Gastroesophageal sphincter (tissue), 4 donors: ENCODE measurements around the gene ELL. TPM values are rescaled to one million over a fixed set of nuclear protein-coding genes. Genes with fewer than 3 reads are reported as not detected.

Source experiments
- ATAC-seq: fragments of 150-250 bp; one replicate; pipeline ENCODE4 v1.9.1; 2016; ENCODE audit warnings: mild to moderate bottlenecking, moderate library complexity
- H3K27ac ChIP-seq, 4 donors: fragments of 200-600 bp; sonication (generic) in 3 of 4; 1 replicate in 3 of 4; 2 replicates in 1 of 4; pipeline ENCODE4 v1.5.1; 2016 to 2019
- H3K27me3 ChIP-seq: fragments of 200-600 bp; sonication (generic); one replicate; pipeline ENCODE4 v1.5.1; 2019
- H3K36me3 ChIP-seq, 2 donors: fragments of 200-600 bp; sonication (generic); one replicate each; pipeline ENCODE4 v1.5.1; 2019; ENCODE audit warnings: control low read depth in 1 of 2
- H3K4me1 ChIP-seq, 3 donors: fragments of 200-600 bp; sonication (generic); 1 replicate in 2 of 3; 2 replicates in 1 of 3; pipeline ENCODE4 v1.5.1; 2016 to 2019; ENCODE audit warnings: control low read depth in 2 of 3
- H3K4me3 ChIP-seq, 2 donors: fragments of 200-600 bp; sonication (generic); one replicate each; pipeline ENCODE4 v1.5.1; 2019; ENCODE audit warnings: mild to moderate bottlenecking in 1 of 2, moderate library complexity in 1 of 2
- H3K9me3 ChIP-seq, 3 donors: fragments of 200-600 bp; sonication (generic); one replicate each; pipeline ENCODE4 v1.5.1; 2017 to 2019; ENCODE audit warnings: control low read depth in 2 of 3
- EP300 ChIP-seq: sonication (generic); formaldehyde crosslinking; IDR thresholded peaks from one replicate; pipeline ENCODE4 v1.6.1; 2017; ENCODE audit warnings: antibody characterized with exemption, mild to moderate bottlenecking
- POLR2A ChIP-seq, 2 donors: fragments of 450-650 bp; IDR thresholded peaks; one replicate each; pipeline ENCODE4 v1.6.1; 2017; ENCODE audit warnings: antibody characterized with exemption in 2 of 2, mild to moderate bottlenecking in 2 of 2, moderate library complexity in 1 of 2
- POLR2AphosphoS5 ChIP-seq: sonication (generic); formaldehyde crosslinking; IDR thresholded peaks from one replicate; pipeline ENCODE4 v1.6.1; 2017; ENCODE audit warnings: antibody characterized with exemption
- WGBS, 2 donors: methylation state at CpG; one replicate each; pipeline ENCODE4 v1.1.5; 2018; ENCODE audit warnings: low coverage in 1 of 2; 5-methylcytosine and 5-hydroxymethylcytosine counted together
- total RNA-seq, 4 donors: library from RNA; depleted of rRNA; stranded (reverse); fragments of >200 nt; gene quantifications; one replicate each; pipeline ENCODE4 v1.1.0, GENCODE V29; 2016
- TF ChIP-seq, protein P1 (sequence below), 4 experiments: fragments of 200-600 bp in 2 of 4; fragments of 450-650 bp in 2 of 4; sonication (generic) in 1 of 4; IDR thresholded peaks; one replicate each; pipeline ENCODE4 v1.5.1; 2017 to 2019; ENCODE audit warnings: antibody characterized with exemption in 4 of 4, mild to moderate bottlenecking in 2 of 4, moderate library complexity in 2 of 4

The ELL gene
- total RNA-seq, 4 donors from 2014 or later: 12.5 to 19.0 (median 14.7) TPM

- no peak for TF ChIP-seq POLR2AphosphoS5
- TF ChIP-seq POLR2A (IDR thresholded peaks at IDR 0.05): no peak
- no peak for TF ChIP-seq EP300
- TF ChIP-seq, protein P1, sequence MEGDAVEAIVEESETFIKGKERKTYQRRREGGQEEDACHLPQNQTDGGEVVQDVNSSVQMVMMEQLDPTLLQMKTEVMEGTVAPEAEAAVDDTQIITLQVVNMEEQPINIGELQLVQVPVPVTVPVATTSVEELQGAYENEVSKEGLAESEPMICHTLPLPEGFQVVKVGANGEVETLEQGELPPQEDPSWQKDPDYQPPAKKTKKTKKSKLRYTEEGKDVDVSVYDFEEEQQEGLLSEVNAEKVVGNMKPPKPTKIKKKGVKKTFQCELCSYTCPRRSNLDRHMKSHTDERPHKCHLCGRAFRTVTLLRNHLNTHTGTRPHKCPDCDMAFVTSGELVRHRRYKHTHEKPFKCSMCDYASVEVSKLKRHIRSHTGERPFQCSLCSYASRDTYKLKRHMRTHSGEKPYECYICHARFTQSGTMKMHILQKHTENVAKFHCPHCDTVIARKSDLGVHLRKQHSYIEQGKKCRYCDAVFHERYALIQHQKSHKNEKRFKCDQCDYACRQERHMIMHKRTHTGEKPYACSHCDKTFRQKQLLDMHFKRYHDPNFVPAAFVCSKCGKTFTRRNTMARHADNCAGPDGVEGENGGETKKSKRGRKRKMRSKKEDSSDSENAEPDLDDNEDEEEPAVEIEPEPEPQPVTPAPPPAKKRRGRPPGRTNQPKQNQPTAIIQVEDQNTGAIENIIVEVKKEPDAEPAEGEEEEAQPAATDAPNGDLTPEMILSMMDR (IDR thresholded peaks at IDR 0.05): no peak
- WGBS, 2 donors: 60 to 75% methylated on average over 2 to 4 of the region's 5 CpGs
Measured at GRCh38 chr19:18475004-18475453, 46.8 kb downstream of the ELL start.

GRCh38 chr19:18474366-18474887 lies 47.4 kb downstream of the ELL start:
- H3K27me3 ChIP-seq: no peaks in the 10 kb centered on the region
- H3K9me3 ChIP-seq: no peaks in the 10 kb centered on the region
- H3K27ac ChIP-seq: peak overlapping the region in 1 of 4 donors; percentile 64
- no CpG with 5 or more reads among the region's 13 CpGs for WGBS, 2 donors
- no peak overlapping the region for H3K4me3 ChIP-seq
- ATAC-seq: no peak
- H3K4me1 ChIP-seq: peaks cover 3 to 84% (median 39%) of the 10 kb centered on the region in 3 donors
- H3K36me3 ChIP-seq: peaks cover 0 to 26% of the 10 kb centered on the region in 2 donors
- TF ChIP-seq POLR2A (IDR thresholded peaks at IDR 0.05) (no peak), POLR2AphosphoS5 (no peak), EP300 (no peak)
- TF ChIP-seq, protein P1 (IDR thresholded peaks at IDR 0.05): no peak

More at GRCh38 chr19:18475004-18475453, 46.8 kb downstream of the ELL start:
- Histone ChIP-seq H3K4me1 (peaks cover 3 to 84% (median 40%) of the 10 kb centered on the region in 3 donors), H3K36me3 (peaks cover 0 to 26% of the 10 kb centered on the region in 2 donors), H3K27me3 (no peaks in the 10 kb centered on the region), H3K4me3 (no peak overlapping the region), H3K27ac (peak overlapping the region in 1 of 4 donors; percentile 64), H3K9me3 (no peaks in the 10 kb centered on the region)
- no peak for ATAC-seq

GRCh38 chr19:18473706-18474087 lies 48.2 kb downstream of the ELL start:
- TF ChIP-seq, protein P1 (IDR thresholded peaks at IDR 0.05): no peak
- TF ChIP-seq POLR2AphosphoS5 (no peak), EP300 (no peak), POLR2A (IDR thresholded peaks at IDR 0.05) (no peak)
- 97 to 100% methylated on average over 1 to 4 of the region's 8 CpGs for WGBS, 2 donors
- Histone ChIP-seq H3K27me3 (no peaks in the 10 kb centered on the region), H3K4me1 (peaks cover 0 to 84% (median 34%) of the 10 kb centered on the region in 3 donors), H3K9me3 (no peaks in the 10 kb centered on the region), H3K4me3 (no peak overlapping the region), H3K36me3 (peaks cover 0 to 26% of the 10 kb centered on the region in 2 donors), H3K27ac (peak overlapping the region in 3 of 4 donors; percentile 35 to 64 (median 41))
- ATAC-seq: no peak

DNA sequence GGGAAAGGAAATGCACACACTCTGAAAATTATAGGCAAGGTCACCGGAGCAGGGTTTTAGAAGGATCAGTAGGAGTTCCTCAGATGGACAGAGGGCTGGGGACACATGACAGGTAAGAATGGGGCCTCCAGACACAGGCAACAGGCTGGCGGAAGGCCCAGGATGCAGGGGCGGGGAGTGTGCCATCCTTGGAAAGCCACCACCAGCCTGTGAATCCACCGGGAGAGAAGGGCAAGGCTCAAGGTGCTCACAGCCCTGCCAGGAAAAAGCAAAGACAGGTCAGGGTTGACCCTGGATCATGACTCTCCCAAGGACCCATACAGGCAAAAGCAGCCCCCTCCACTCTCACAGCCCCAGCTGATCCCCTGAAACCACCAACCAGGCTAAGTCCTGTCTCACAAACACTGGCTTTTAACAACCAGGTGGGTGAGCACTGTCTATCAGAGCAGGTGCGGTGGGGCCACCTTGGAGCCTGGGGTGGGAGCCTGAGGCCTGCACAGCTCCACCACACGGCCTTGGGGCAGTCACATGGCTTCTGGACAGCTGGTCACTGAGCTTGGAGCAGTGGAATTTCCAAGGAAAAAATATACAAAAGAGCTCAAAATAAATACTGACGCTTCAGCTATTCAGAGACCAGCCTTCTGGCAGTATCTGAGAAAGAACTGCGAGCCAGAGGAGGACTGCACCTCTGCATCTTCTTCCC lies 48.7 kb downstream of the ELL start:
- no peak for ATAC-seq
- Histone ChIP-seq H3K36me3 (peaks cover 0 to 26% of the 10 kb centered on the region in 2 donors), H3K4me1 (peaks cover 0 to 84% (median 29%) of the 10 kb centered on the region in 3 donors), H3K4me3 (no peak overlapping the region), H3K27ac (peak overlapping the region in 3 of 4 donors; percentile 35 to 64 (median 41)), H3K27me3 (no peaks in the 10 kb centered on the region), H3K9me3 (no peaks in the 10 kb centered on the region)
- WGBS, 2 donors: 57 to 69% methylated on average over 5 to 6 of the region's 8 CpGs
- TF ChIP-seq EP300: no peak

- peaks cover 0 to 26% of the 10 kb centered on the region in 2 donors for H3K36me3 ChIP-seq
- H3K27ac ChIP-seq: peak overlapping the region in 1 of 4 donors; percentile 46
- 57% methylated on average over 1 of the region's 2 CpGs; no CpG with 5 or more reads in 1 of the 2 donors for whole genome bisulfite sequencing, 2 donors
- H3K9me3 ChIP-seq: no peaks in the 10 kb centered on the region
- H3K4me1 ChIP-seq: peaks cover 0 to 84% (median 37%) of the 10 kb centered on the region in 3 donors
- no peaks in the 10 kb centered on the region for H3K27me3 ChIP-seq
- ATAC-seq: no peak
- no peak for TF ChIP-seq EP300
- no peak overlapping the region for H3K4me3 ChIP-seq
Measured at GRCh38 chr19:18470787-18471186, 51.1 kb downstream of the ELL start.
